B cell (primary cell): ENCODE measurements around the gene TRPC1. TPM values are rescaled to one million over a fixed set of nuclear protein-coding genes. Genes with fewer than 3 reads are reported as not detected.

Source experiments
- ATAC-seq: fragments of 200-7000 bp; cut with Tn5 transposase; one replicate; pipeline ENCODE4 v1.10.0; 2021; ENCODE audit warnings: low read depth, mild to moderate bottlenecking, moderate number of reproducible peaks, moderate library complexity
- CTCF ChIA-PET: fragments of 350-600 bp; sonication (Branson Sonifier 250); formaldehyde crosslinking; loops from one replicate; lab custom pipeline; 2021; ENCODE audit warnings: antibody characterized with exemption, inconsistent platforms; lab: Charles Lee
- POLR2A ChIA-PET: fragments of 350-600 bp; sonication (Branson Sonifier 250); formaldehyde crosslinking; loops from one replicate; lab custom pipeline; 2021; ENCODE audit warnings: antibody characterized with exemption; lab: Charles Lee
- DNase-seq: peaks from one replicate; pipeline ENCODE4 v3.0.0; 2013
- H2AFZ ChIP-seq: 2 replicates; pipeline ENCODE4 v1.6.1; 2012; ENCODE audit warnings: mild to moderate bottlenecking, low read depth, low read length; ENCODE audit not compliant: insufficient read depth, poor library complexity, severe bottlenecking
- H3K27ac ChIP-seq, 2 donors: 1 replicate in 1 of 2; 2 replicates in 1 of 2; pipeline ENCODE4 v1.5.1; 2012 to 2013; ENCODE audit warnings: low read length in 2 of 2, mild to moderate bottlenecking in 2 of 2, moderate library complexity in 1 of 2
- H3K27me3 ChIP-seq, 4 experiments: fragments of 200-600 bp in 1 of 4; sonication (generic) in 1 of 4; replicated peaks in 1 of 4; 1 replicate in 2 of 4; 2 replicates in 2 of 4; pipeline versions ENCODE4 v1.6.1 to v1.7.0; 2013 to 2016; ENCODE audit warnings: low read length in 3 of 4, mild to moderate bottlenecking in 2 of 4, mixed read lengths in 1 of 4, moderate library complexity in 1 of 4; ENCODE audit not compliant: insufficient read depth in 4 of 4, control insufficient read depth in 3 of 4; ENCODE audit errors: control extremely low read depth in 1 of 4
- H3K36me3 ChIP-seq, 2 experiments: replicated peaks in 1 of 2; 1 replicate in 1 of 2; 2 replicates in 1 of 2; pipeline versions ENCODE4 v1.6.1 to v1.7.1; 2013; ENCODE audit warnings: low read length in 1 of 2; ENCODE audit not compliant: insufficient read depth in 2 of 2, control insufficient read depth in 1 of 2; ENCODE audit errors: control extremely low read depth in 1 of 2, extremely low read depth in 1 of 2
- H3K4me1 ChIP-seq, 2 donors: fragments of 200-600 bp in 1 of 2; sonication (generic) in 1 of 2; 1 replicate in 1 of 2; 2 replicates in 1 of 2; pipeline versions ENCODE4 v1.5.1 to v1.6.1; 2013 to 2017; ENCODE audit warnings: low read length in 2 of 2; ENCODE audit not compliant: control insufficient read depth in 2 of 2, insufficient read depth in 2 of 2
- H3K4me2 ChIP-seq: replicated peaks from 2 replicates; pipeline ENCODE3; 2012; ENCODE audit warnings: mild to moderate bottlenecking, low read depth, low read length; ENCODE audit not compliant: poor library complexity, severe bottlenecking
- H3K4me3 ChIP-seq, 5 experiments: fragments of 200-600 bp in 1 of 5; sonication (generic) in 1 of 5; 1 replicate in 3 of 5; 2 replicates in 2 of 5; pipeline versions ENCODE4 v1.5.1 to v1.7.0; 2011 to 2016; ENCODE audit warnings: low read length in 4 of 5, mild to moderate bottlenecking in 4 of 5, low read depth in 2 of 5, control low read depth in 1 of 5, moderate library complexity in 1 of 5; ENCODE audit not compliant: insufficient read depth in 1 of 5; ENCODE audit errors: control extremely low read depth in 1 of 5, extremely low read depth in 1 of 5
- H3K79me2 ChIP-seq: fragments of 200-600 bp; sonication (generic); one replicate; pipeline ENCODE4 v1.6.0; 2016; ENCODE audit warnings: low read length; ENCODE audit not compliant: control insufficient read depth, insufficient read depth
- H3K9ac ChIP-seq: fragments of 200-600 bp; sonication (generic); 2 replicates; pipeline ENCODE4 v1.6.1; 2017; ENCODE audit warnings: mild to moderate bottlenecking, low read length, moderate library complexity
- H3K9me3 ChIP-seq, 3 donors: one replicate each; pipeline versions ENCODE4 v1.6.1 to v1.7.1; 2013; ENCODE audit warnings: low read length in 2 of 3; ENCODE audit not compliant: control insufficient read depth in 2 of 3, insufficient read depth in 1 of 3; ENCODE audit errors: control extremely low read depth in 1 of 3
- H4K20me1 ChIP-seq: 2 replicates; pipeline ENCODE4 v1.6.0; 2012; ENCODE audit warnings: mild to moderate bottlenecking, low read length; ENCODE audit not compliant: insufficient read depth, control insufficient read depth, poor library complexity, severe bottlenecking
- H3K27ac Mint-ChIP-seq: one replicate; pipeline ENCODE4 v1.8.0; 2021; ENCODE audit warnings: mixed read lengths
- H3K27me3 Mint-ChIP-seq: one replicate; pipeline ENCODE4 v1.8.0; 2021; ENCODE audit warnings: mixed read lengths
- H3K4me1 Mint-ChIP-seq: one replicate; pipeline ENCODE4 v1.8.0; 2021; ENCODE audit warnings: mixed read lengths
- H3K4me3 Mint-ChIP-seq: one replicate; pipeline ENCODE4 v1.8.0; 2021; ENCODE audit warnings: mixed read lengths
- H3K9me3 Mint-ChIP-seq: one replicate; pipeline ENCODE4 v1.8.0; 2022; ENCODE audit warnings: mixed read lengths; ENCODE audit not compliant: insufficient read depth
- CTCF ChIP-seq: fragments of 200-600 bp; IDR thresholded peaks from one replicate; pipeline ENCODE4 v1.8.0; 2022; ENCODE audit warnings: antibody characterized with exemption, mild to moderate bottlenecking
- EZH2 ChIP-seq: IDR thresholded peaks from 2 replicates; pipeline ENCODE4 v1.6.1; 2012; ENCODE audit warnings: borderline replicate concordance, low read depth, mild to moderate bottlenecking, moderate library complexity, low read length; ENCODE audit not compliant: insufficient read depth, poor library complexity, severe bottlenecking
- WGBS: methylation state at CpG from one replicate; pipeline ENCODE4 v1.1.5; 2013; ENCODE audit warnings: missing lambda C conversion rate; ENCODE audit not compliant: insufficient coverage; 5-methylcytosine and 5-hydroxymethylcytosine counted together
- intact Hi-C: fragments of 100-400 bp; cut with micrococcal nuclease; formaldehyde crosslinking; loops from one replicate; pipeline ENCODE4 v1.10.0; 2022
- polyA plus RNA-seq: library from polyadenylated mRNA; depleted of rRNA; stranded (reverse); fragments of >200 nt; gene quantifications from 2 replicates; pipeline ENCODE4 v1.2.3, GENCODE V29; 2012
- total RNA-seq, 2 donors: library from RNA; stranded (reverse); fragments of 120-200 nt in 1 of 2; gene quantifications; 1 replicate in 1 of 2; 2 replicates in 1 of 2; pipeline versions ENCODE4 v1.2.3 to v1.2.4, GENCODE V29; 2013 to 2022

Gene TRPC1
- total and polyA plus RNA-seq, 2 donors (not counting 1 experiment from before 2014, with no cell fraction given) = 2.0 to 3.8 TPM

DNA sequence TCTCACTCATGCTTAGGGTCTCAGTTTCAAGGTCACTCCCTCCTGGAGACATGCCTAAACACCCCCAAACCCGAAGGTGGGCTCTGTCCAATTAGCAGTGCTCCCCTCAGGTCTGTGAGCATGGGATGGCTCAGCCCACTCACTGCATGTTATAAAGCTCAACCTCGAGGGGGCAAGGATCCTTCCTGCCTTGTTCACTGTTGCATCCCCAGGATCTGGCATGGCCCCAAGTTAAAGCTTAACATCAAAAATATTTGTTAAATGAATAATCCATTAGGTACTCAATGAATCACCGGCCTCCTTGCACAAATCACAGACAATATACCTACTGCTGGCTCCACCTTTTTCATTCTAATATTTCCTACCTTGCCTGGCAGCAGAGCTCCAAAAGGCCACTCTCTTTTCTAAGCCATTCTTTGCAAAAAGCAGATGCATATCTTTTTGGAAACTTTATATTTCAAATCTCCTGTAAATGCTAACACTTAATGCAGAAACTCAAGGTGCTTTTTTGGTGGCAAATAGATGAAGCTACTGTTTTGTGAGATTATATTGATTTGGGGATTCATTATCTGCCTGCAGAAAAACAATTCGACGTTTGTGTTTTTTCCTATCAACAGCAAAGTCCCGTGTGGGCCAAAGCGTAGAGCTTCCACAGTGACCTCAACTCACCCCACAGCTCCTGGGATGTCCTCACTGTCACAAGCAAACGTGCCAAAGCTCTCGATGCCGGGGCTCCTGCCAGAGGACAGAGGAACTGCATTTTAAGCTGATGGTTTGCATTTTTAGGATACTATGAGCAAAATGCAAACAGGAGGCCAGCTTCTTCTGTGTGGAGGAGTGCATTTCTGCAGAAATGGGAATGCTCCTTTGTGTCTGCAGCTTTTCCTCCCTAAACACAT is 129.7 kb downstream of the TRPC1 start:
- H3K27ac Mint-ChIP-seq = no peak overlapping the region
- H3K79me2 ChIP-seq = no peaks in the 10 kb centered on the region
- no peaks in the 10 kb centered on the region for H3K27me3 Mint-ChIP-seq
- H3K9ac ChIP-seq = no peak overlapping the region
- TF ChIP-seq CTCF (no peak), EZH2 (no peak)
- H3K4me1 ChIP-seq = no peaks in the 10 kb centered on the region
- H3K9me3 ChIP-seq = no peaks in the 10 kb centered on the region
- intact Hi-C loops = no loop called here
- H3K4me3 Mint-ChIP-seq = no peak overlapping the region
- no peaks in the 10 kb centered on the region for H3K36me3 ChIP-seq
- POLR2A ChIA-PET = no interaction called here
- no peak overlapping the region for H3K27ac ChIP-seq
- ATAC-seq (no peak), DNase-seq (no peak)
- H3K4me1 Mint-ChIP-seq = no peaks in the 10 kb centered on the region
- WGBS = 75% methylated on average over 5 of the region's 10 CpGs
- peaks cover 0 to 5% (median 0%) of the 10 kb centered on the region in 4 experiments for H3K27me3 ChIP-seq
- no peak overlapping the region for H3K4me2 ChIP-seq
- CTCF ChIA-PET = interaction anchor here (0.7 kb wide), 1 partner anchor 445 kb away, joined by 3 read pairs; no protein-coding TSS in a partner anchor
- no peak overlapping the region for H3K4me3 ChIP-seq
- no peaks in the 10 kb centered on the region for H3K9me3 Mint-ChIP-seq
- no peaks in the 10 kb centered on the region for H4K20me1 ChIP-seq
- no peak overlapping the region for H2AFZ ChIP-seq

DNA sequence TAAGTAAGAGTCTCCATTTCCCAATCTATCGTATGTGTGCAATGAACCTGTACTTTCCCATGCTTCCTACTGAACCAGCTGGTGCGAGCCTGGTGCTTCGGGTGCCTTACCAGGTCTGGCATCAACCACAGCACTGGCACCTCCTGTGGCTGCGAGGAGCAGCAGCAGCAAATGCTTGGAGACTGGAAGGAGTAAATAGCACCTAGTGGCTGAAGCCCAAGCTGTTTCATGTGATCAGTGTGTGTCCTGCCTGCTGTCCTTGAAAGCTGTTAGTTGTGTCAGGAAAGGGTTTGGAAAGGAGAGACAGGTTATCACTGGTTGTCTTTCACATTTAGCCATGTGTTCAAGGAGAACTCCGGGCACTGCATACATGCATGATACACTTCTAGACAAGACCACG is 133.2 kb downstream of the TRPC1 start:
- no peaks in the 10 kb centered on the region for H3K36me3 ChIP-seq
- H3K27me3 ChIP-seq = peaks cover 0 to 5% (median 0%) of the 10 kb centered on the region in 4 experiments
- no peak overlapping the region for H3K27ac ChIP-seq
- H3K79me2 ChIP-seq = no peaks in the 10 kb centered on the region
- H3K4me3 ChIP-seq = no peak overlapping the region
- H3K27ac Mint-ChIP-seq = no peak overlapping the region
- DNase-seq = no peak
- H3K4me1 ChIP-seq = no peaks in the 10 kb centered on the region
- H3K4me2 ChIP-seq = no peak overlapping the region
- no peaks in the 10 kb centered on the region for H3K9me3 ChIP-seq
- peaks cover 23% of the 10 kb centered on the region for H3K27me3 Mint-ChIP-seq
- POLR2A ChIA-PET = no interaction called here
- 86% methylated on average over 3 of the region's 6 CpGs for WGBS
- TF ChIP-seq CTCF (no peak), EZH2 (no peak)
- no peaks in the 10 kb centered on the region for H3K9me3 Mint-ChIP-seq
- no peak overlapping the region for H3K4me3 Mint-ChIP-seq
- H2AFZ ChIP-seq = no peak overlapping the region
- CTCF ChIA-PET = interaction anchor here (0.8 kb wide), 1 partner anchor 10 kb away, joined by 3 read pairs; no protein-coding TSS in a partner anchor
- no peaks in the 10 kb centered on the region for H3K4me1 Mint-ChIP-seq
- ATAC-seq = no peak
- intact Hi-C loops = no loop called here
- no peak overlapping the region for H3K9ac ChIP-seq
- no peaks in the 10 kb centered on the region for H4K20me1 ChIP-seq
